ENCODE data around the gene ARMC12. TPM values are rescaled to one million over a fixed set of nuclear protein-coding genes. Genes with fewer than 3 reads are reported as not detected.
A peak's percentile ranks its signal among the peaks of the same experiment; 100 is the strongest.

ARMC12 gene
- total and polyA plus RNA-seq, 2 of the 4 experiments (the other 2 are of a cell fraction), result 0.18 to 0.74 TPM

- Histone ChIP-seq H3K27me3 (ENCODE audit: control insufficient read depth, insufficient read depth, low read length) (no peaks in the 10 kb centered on the region; the same call in 1 of the 2 replicates), H3K56ac (ENCODE audit: extremely low read depth, insufficient read depth, low read length) (no peak overlapping the region; the same call in 1 of the 2 replicates), H4K8ac (ENCODE audit: low read depth in 2 of 2, low read length in 2 of 2) (no peak overlapping the region), H3K4me1 (ENCODE audit: control insufficient read depth, insufficient read depth, low read length) (no peaks in the 10 kb centered on the region), H2BK120ac (ENCODE audit: low read depth, low read length) (no peak overlapping the region), H3K27ac (ENCODE audit: insufficient read depth, low read length) (no peak overlapping the region), H2AFZ (replicated peaks; ENCODE audit: low read length, poor library complexity) (peak overlapping the region; percentile 67), H4K91ac (ENCODE audit: insufficient read depth, low read depth, low read length) (no peak overlapping the region), H4K20me1 (ENCODE audit: insufficient read depth, low read length) (no peaks in the 10 kb centered on the region), H2AK5ac (ENCODE audit: low read depth, low read length) (no peak overlapping the region), H3K23ac (ENCODE audit: low read depth, low read length) (no peak overlapping the region), H3K9me1 (ENCODE audit: insufficient read depth, low read length) (peaks cover 2% of the 10 kb centered on the region; the same call in 1 of the 2 replicates), H3K4me3 (ENCODE audit: insufficient read depth, low read depth, low read length) (no peak overlapping the region), H4K5ac (ENCODE audit: low read depth, low read length) (no peak overlapping the region), H3K4ac (ENCODE audit: low read depth, low read length) (no peak overlapping the region), H3K9me3 (ENCODE audit: control insufficient read depth, insufficient read depth, low read length) (no peaks in the 10 kb centered on the region), H3K4me2 (ENCODE audit: low read depth, low read length) (no peak overlapping the region), H3K9ac (ENCODE audit: low read depth, low read length) (no peak overlapping the region), H3K14ac (replicated peaks; ENCODE audit: low read depth, low read length) (no peak overlapping the region), H2AK9ac (replicated peaks; ENCODE audit: low read depth, low read length, poor library complexity) (peak overlapping the region; percentile 55), H3K79me1 (ENCODE audit: low read depth in 1 of 2, low read length in 2 of 2) (no peaks in the 10 kb centered on the region), H3K36me3 (ENCODE audit: control insufficient read depth, insufficient read depth, low read length) (no peaks in the 10 kb centered on the region), H2BK15ac (ENCODE audit: low read depth, low read length) (no peak overlapping the region), H2BK20ac (ENCODE audit: low read depth, low read length) (no peak overlapping the region), H2BK5ac (ENCODE audit: low read depth, low read length, poor library complexity, severe bottlenecking) (no peak overlapping the region), H3K18ac (ENCODE audit: low read depth, low read length) (no peak overlapping the region)
- in situ Hi-C loops (cut with MboI; ENCODE audit: low sequenced_read_pairs) (loop anchor here (5.0 to 25.0 kb wide), 3 partner anchors 154 to 424 kb away; no protein-coding TSS in a partner anchor), dilution Hi-C loops (cut with HindIII; ENCODE audit: low sequenced_read_pairs, unreplicated experiment) (no loop called here), intact Hi-C loops (cut with micrococcal nuclease) (loop anchor here (2.0 kb wide), 1 partner anchor 52 kb away; no protein-coding TSS in a partner anchor)
- DNase-seq (peak; percentile 37), ATAC-seq (ENCODE audit: low read depth) (no peak)
- no CpG with 5 or more reads among the region's 8 CpGs for WGBS, 2 experiments (ENCODE audit: extremely low coverage in 2 of 2, insufficient read length in 1 of 2)
- ChIA-PET POLR2A (ENCODE audit: unreplicated experiment) (no interaction called here), CTCF (interaction anchor here (0.5 to 2.1 kb wide), 15 partner anchors 94 to 413 kb away, joined by 3 to 12 read pairs (median 4); no protein-coding TSS in a partner anchor)
- no TSS peak for BruUV-seq (replicated peaks)
- TF ChIP-seq NFE2L2 (IDR thresholded peaks at IDR 0.05; ENCODE audit: low read depth, low read length) (no peak), RAD21 (IDR thresholded peaks at IDR 0.05; ENCODE audit: low read length) (peak; percentile 90), SMC3 (IDR thresholded peaks at IDR 0.05; ENCODE audit: low read depth, low read length) (peak; percentile 79), POLR2A (IDR thresholded peaks at IDR 0.05; ENCODE audit: low read depth, low read length) (peak; percentile 36; the same call in 1 of the 2 replicates), FOS (IDR thresholded peaks at IDR 0.05; ENCODE audit: low read depth, low read length) (no peak), CTCF (conservative IDR thresholded peaks at IDR 0.05; ENCODE audit: low read depth, low read length) (peak; percentile 89), RCOR1 (IDR thresholded peaks at IDR 0.05; ENCODE audit: insufficient replicate concordance, low read length) (no peak), MAFK (IDR thresholded peaks at IDR 0.05; ENCODE audit: low read depth, low read length) (no peak), MAZ (IDR thresholded peaks at IDR 0.05; ENCODE audit: borderline replicate concordance, low read depth, low read length) (peak; percentile 39)
These were observed 458 bp upstream of the ARMC12 start for GRCh38 chr6:35736253-35736894.
